Neutrophil (primary cell): ENCODE measurements around the gene FANCE.

Experiments
- H3K27ac ChIP-seq: fragments of 200-600 bp; sonication (generic); 2 replicates; pipeline ENCODE4 v1.5.1; 2016; ENCODE audit warnings: mild to moderate bottlenecking, moderate library complexity
- H3K27me3 ChIP-seq: fragments of 200-600 bp; sonication (generic); 2 replicates; pipeline ENCODE4 v1.6.0; 2016; ENCODE audit warnings: mild to moderate bottlenecking
- H3K36me3 ChIP-seq: fragments of 200-600 bp; sonication (generic); 2 replicates; pipeline ENCODE4 v1.5.1; 2017
- H3K4me1 ChIP-seq, 2 experiments: fragments of 200-600 bp in 1 of 2; sonication (generic) in 1 of 2; 1 replicate in 1 of 2; 2 replicates in 1 of 2; pipeline versions ENCODE4 v1.5.1 to v1.6.1; 2013 to 2016; ENCODE audit warnings: low read depth in 1 of 2, low read length in 1 of 2, mild to moderate bottlenecking in 1 of 2, moderate library complexity in 1 of 2; ENCODE audit not compliant: control insufficient read depth in 1 of 2, insufficient read depth in 1 of 2
- H3K4me3 ChIP-seq, 2 experiments: fragments of 200-600 bp in 1 of 2; sonication (generic) in 1 of 2; 1 replicate in 1 of 2; 2 replicates in 1 of 2; pipeline ENCODE4 v1.5.1; 2013 to 2016; ENCODE audit warnings: low read depth in 1 of 2, low read length in 1 of 2, mild to moderate bottlenecking in 1 of 2, moderate library complexity in 1 of 2
- H3K9me3 ChIP-seq: fragments of 200-600 bp; sonication (generic); 2 replicates; pipeline ENCODE4 v1.5.1; 2016
- CTCF ChIP-seq: fragments of 200-600 bp; sonication (generic); IDR thresholded peaks from 2 replicates; pipeline ENCODE4 v1.5.1; 2016; ENCODE audit warnings: antibody characterized with exemption

The FANCE gene

GRCh38 chr6:35490821-35491557 is 38.9 kb downstream of the FANCE start:
- TF ChIP-seq CTCF = no peak
- Histone ChIP-seq H3K9me3 (no peaks in the 10 kb centered on the region), H3K27me3 (peaks cover 61% of the 10 kb centered on the region), H3K4me3 (no peak overlapping the region), H3K4me1 (peaks cover 46 to 51% of the 10 kb centered on the region in 2 experiments), H3K27ac (no peak overlapping the region), H3K36me3 (no peaks in the 10 kb centered on the region)

GRCh38 chr6:35491558-35492257 is 39.6 kb downstream of the FANCE start:
- TF ChIP-seq CTCF = no peak
- no peak overlapping the region for H3K27ac ChIP-seq
- H3K36me3 ChIP-seq = no peaks in the 10 kb centered on the region
- H3K4me3 ChIP-seq = no peak overlapping the region
- H3K27me3 ChIP-seq = peaks cover 68% of the 10 kb centered on the region
- peaks cover 51% of the 10 kb centered on the region in 2 experiments for H3K4me1 ChIP-seq
- H3K9me3 ChIP-seq = no peaks in the 10 kb centered on the region

GRCh38 chr6:35492258-35492973 is 40.3 kb downstream of the FANCE start:
- H3K27ac ChIP-seq = no peak overlapping the region
- H3K36me3 ChIP-seq = no peaks in the 10 kb centered on the region
- H3K4me1 ChIP-seq = peaks cover 51 to 55% of the 10 kb centered on the region in 2 experiments
- TF ChIP-seq CTCF = no peak
- H3K27me3 ChIP-seq = peaks cover 75% of the 10 kb centered on the region
- no peaks in the 10 kb centered on the region for H3K9me3 ChIP-seq
- H3K4me3 ChIP-seq = no peak overlapping the region

- no peaks in the 10 kb centered on the region for H3K36me3 ChIP-seq
- H3K9me3 ChIP-seq = no peaks in the 10 kb centered on the region
- H3K4me1 ChIP-seq = peaks cover 51 to 56% of the 10 kb centered on the region in 2 experiments
- peaks cover 80% of the 10 kb centered on the region for H3K27me3 ChIP-seq
- no peak for TF ChIP-seq CTCF
- no peak overlapping the region for H3K4me3 ChIP-seq
- no peak overlapping the region for H3K27ac ChIP-seq
Observed at GRCh38 chr6:35492974-35493284, 40.8 kb downstream of the FANCE start.

GRCh38 chr6:35493307-35493983 is 41.3 kb downstream of the FANCE start:
- Histone ChIP-seq H3K4me3 (no peak overlapping the region), H3K27me3 (peaks cover 86% of the 10 kb centered on the region), H3K4me1 (peaks cover 51 to 55% of the 10 kb centered on the region in 2 experiments), H3K9me3 (no peaks in the 10 kb centered on the region), H3K27ac (no peak overlapping the region), H3K36me3 (no peaks in the 10 kb centered on the region)
- TF ChIP-seq CTCF = no peak
